Mesenchymal stem cell (in vitro differentiated cells and primary cell): ENCODE results near the gene CACNA2D3.

Source experiments
- DNase-seq: peaks from one replicate; pipeline ENCODE4 v3.0.0-alpha.2; 2013
- H2AFZ ChIP-seq: one replicate; pipeline ENCODE4 v1.6.1; 2013; ENCODE audit warnings: low read depth, mild to moderate bottlenecking, control low read depth, inconsistent platforms, low read length, moderate library complexity
- H2AK5ac ChIP-seq: 2 replicates; pipeline ENCODE4 v1.6.1; 2013; ENCODE audit warnings: low read length, moderate library complexity, mild to moderate bottlenecking, inconsistent platforms; ENCODE audit not compliant: severe bottlenecking
- H2BK120ac ChIP-seq: one replicate; pipeline ENCODE4 v1.6.1; 2013; ENCODE audit warnings: low read depth, mild to moderate bottlenecking, inconsistent platforms, low read length, moderate library complexity
- H2BK12ac ChIP-seq, 2 experiments: one replicate each; pipeline ENCODE4 v1.6.1; 2013; ENCODE audit warnings: inconsistent platforms in 2 of 2, low read length in 2 of 2, mild to moderate bottlenecking in 2 of 2, moderate library complexity in 2 of 2, control low read depth in 1 of 2
- H2BK15ac ChIP-seq: one replicate; pipeline ENCODE4 v1.6.1; 2013; ENCODE audit warnings: mild to moderate bottlenecking, low read depth, inconsistent platforms; ENCODE audit not compliant: poor library complexity, severe bottlenecking
- H2BK5ac ChIP-seq: 2 replicates; pipeline ENCODE4 v1.6.1; 2013; ENCODE audit warnings: low read depth, mild to moderate bottlenecking, low read length, control low read depth, inconsistent platforms; ENCODE audit not compliant: poor library complexity, severe bottlenecking
- H3K14ac ChIP-seq, 2 experiments: one replicate each; pipeline ENCODE4 v1.6.1; 2013; ENCODE audit warnings: inconsistent platforms in 2 of 2, low read length in 2 of 2, control low read depth in 1 of 2, mild to moderate bottlenecking in 1 of 2, moderate library complexity in 1 of 2
- H3K18ac ChIP-seq, 2 experiments: one replicate each; pipeline ENCODE4 v1.6.1; 2013; ENCODE audit warnings: inconsistent platforms in 2 of 2, low read length in 2 of 2, control low read depth in 1 of 2, low read depth in 1 of 2, mild to moderate bottlenecking in 1 of 2
- H3K23ac ChIP-seq, 2 experiments: one replicate each; pipeline ENCODE4 v1.6.1; 2013; ENCODE audit warnings: inconsistent platforms in 2 of 2, low read length in 2 of 2, mild to moderate bottlenecking in 2 of 2, moderate library complexity in 2 of 2, control low read depth in 1 of 2
- H3K27ac ChIP-seq: 2 replicates; pipeline ENCODE4 v1.5.1; 2013; ENCODE audit warnings: mild to moderate bottlenecking, moderate library complexity, low read length, control low read depth, inconsistent platforms; ENCODE audit not compliant: poor library complexity, severe bottlenecking
- H3K27me3 ChIP-seq, 2 experiments: 2 replicates each; pipeline versions ENCODE4 v1.6.1 to v1.7.0; 2013; ENCODE audit warnings: low read length in 2 of 2, mild to moderate bottlenecking in 2 of 2, moderate library complexity in 2 of 2, control low read depth in 1 of 2, inconsistent platforms in 1 of 2; ENCODE audit not compliant: control insufficient read depth in 1 of 2, insufficient read depth in 1 of 2
- H3K36me3 ChIP-seq, 2 experiments: 2 replicates each; pipeline versions ENCODE4 v1.6.1 to v1.7.0; 2013; ENCODE audit warnings: low read length in 2 of 2, control low read depth in 1 of 2, inconsistent platforms in 1 of 2, low read depth in 1 of 2, mild to moderate bottlenecking in 1 of 2; ENCODE audit not compliant: insufficient read depth in 2 of 2, control insufficient read depth in 1 of 2
- H3K4ac ChIP-seq, 2 experiments: one replicate each; pipeline ENCODE4 v1.6.1; 2013; ENCODE audit warnings: inconsistent platforms in 2 of 2, low read length in 2 of 2, mild to moderate bottlenecking in 2 of 2, moderate library complexity in 2 of 2, control low read depth in 1 of 2, low read depth in 1 of 2
- H3K4me1 ChIP-seq: 2 replicates; pipeline ENCODE4 v1.6.1; 2013; ENCODE audit warnings: low read depth, low read length, control low read depth; ENCODE audit not compliant: control insufficient read depth, insufficient read depth
- H3K4me2 ChIP-seq: 2 replicates; pipeline ENCODE4 v1.6.1; 2013; ENCODE audit warnings: low read length, mild to moderate bottlenecking, inconsistent platforms; ENCODE audit not compliant: poor library complexity, severe bottlenecking
- H3K4me3 ChIP-seq, 2 experiments: 2 replicates each; pipeline versions ENCODE4 v1.5.1 to v1.7.0; 2013; ENCODE audit warnings: low read length in 2 of 2, mild to moderate bottlenecking in 2 of 2, control low read depth in 1 of 2, low read depth in 1 of 2; ENCODE audit not compliant: insufficient read depth in 1 of 2
- H3K79me1 ChIP-seq: replicated peaks from 2 replicates; pipeline ENCODE4 v1.6.1; 2013; ENCODE audit warnings: mild to moderate bottlenecking, control low read depth, low read length, inconsistent platforms; ENCODE audit not compliant: poor library complexity, severe bottlenecking
- H3K9ac ChIP-seq: 2 replicates; pipeline ENCODE4 v1.7.0; 2013; ENCODE audit warnings: mild to moderate bottlenecking, low read length, moderate library complexity
- H3K9me3 ChIP-seq: 2 replicates; pipeline ENCODE4 v1.7.0; 2013; ENCODE audit warnings: mild to moderate bottlenecking, low read length; ENCODE audit not compliant: control insufficient read depth
- H4K8ac ChIP-seq: one replicate; pipeline ENCODE4 v1.6.1; 2013; ENCODE audit warnings: inconsistent platforms, mild to moderate bottlenecking, low read length, moderate library complexity
- H4K91ac ChIP-seq: one replicate; pipeline ENCODE4 v1.6.1; 2013; ENCODE audit warnings: mild to moderate bottlenecking, low read length, inconsistent platforms
- WGBS: methylation state at CpG from one replicate; pipeline ENCODE4 v1.1.7; 2013; ENCODE audit warnings: mixed read lengths; 5-methylcytosine and 5-hydroxymethylcytosine counted together

CACNA2D3 gene

DNA sequence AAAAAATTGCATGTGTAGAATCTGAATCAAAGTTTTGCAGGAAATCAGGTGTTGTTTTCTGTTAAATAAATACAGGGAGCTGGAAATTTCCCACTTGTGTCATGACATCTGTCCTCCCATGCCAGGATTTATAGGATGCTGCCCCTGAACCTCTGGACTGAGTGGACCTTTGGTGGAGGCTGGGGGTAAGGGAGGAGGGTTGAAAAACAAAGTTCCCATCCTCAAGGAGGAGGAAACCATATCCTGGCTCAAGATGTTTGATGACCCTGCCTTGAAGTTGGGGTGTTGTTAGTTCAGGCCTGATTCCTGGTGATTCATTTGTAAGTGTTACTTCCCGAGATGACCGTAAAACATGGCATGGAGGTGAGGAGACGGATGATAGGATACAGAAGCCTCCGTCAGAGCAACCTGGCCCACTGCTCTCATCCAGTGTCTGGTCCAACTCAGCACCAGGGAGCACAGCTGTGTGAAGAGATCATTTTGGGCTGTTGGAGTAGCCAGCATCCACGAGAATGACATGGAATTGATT, 223.6 kb downstream of the CACNA2D3 start:
- H2BK120ac ChIP-seq, result no peak overlapping the region
- no peak overlapping the region for H3K23ac ChIP-seq
- no peak overlapping the region for H2AFZ ChIP-seq
- no peaks in the 10 kb centered on the region for H3K36me3 ChIP-seq
- DNase-seq, result no peak
- no peak overlapping the region for H2BK5ac ChIP-seq
- H3K27me3 ChIP-seq, result peaks cover 0 to 14% of the 10 kb centered on the region in 2 experiments
- H3K4me1 ChIP-seq, result no peaks in the 10 kb centered on the region
- H2AK5ac ChIP-seq, result no peak overlapping the region
- H3K27ac ChIP-seq, result no peak overlapping the region
- no peak overlapping the region for H4K8ac ChIP-seq
- H2BK15ac ChIP-seq, result no peak overlapping the region
- WGBS, result 55% methylated on average over 4 of the region's 5 CpGs
- H2BK12ac ChIP-seq, result no peak overlapping the region
- H3K9ac ChIP-seq, result no peak overlapping the region
- no peak overlapping the region for H3K18ac ChIP-seq
- H3K14ac ChIP-seq, result no peak overlapping the region
- no peak overlapping the region for H3K4ac ChIP-seq
- H3K4me3 ChIP-seq, result no peak overlapping the region
- H3K79me1 ChIP-seq, result no peaks in the 10 kb centered on the region
- H4K91ac ChIP-seq, result no peak overlapping the region
- H3K9me3 ChIP-seq, result no peaks in the 10 kb centered on the region
- no peak overlapping the region for H3K4me2 ChIP-seq

DNA sequence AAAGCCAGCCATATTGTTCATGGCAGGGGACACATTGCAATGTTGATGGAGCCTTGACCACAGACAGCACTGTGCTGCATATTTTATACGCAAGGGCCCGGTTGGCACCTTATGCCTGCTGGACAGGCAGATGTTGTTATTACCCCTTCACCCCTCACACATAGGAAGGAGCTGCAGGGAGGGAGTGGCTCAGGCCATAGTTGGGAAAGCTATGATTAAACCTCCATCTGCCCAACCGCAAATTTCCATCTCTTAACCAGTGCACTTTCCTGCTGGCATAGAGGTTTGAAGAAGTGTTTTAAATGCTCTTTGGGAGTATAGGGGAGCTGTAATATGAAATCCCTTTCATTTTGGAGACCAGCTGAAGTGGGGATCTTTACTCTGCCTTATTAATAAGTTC, 224.7 kb downstream of the CACNA2D3 start:
- 100% methylated on average over 3 of the region's 3 CpGs for WGBS
- Histone ChIP-seq H3K4me2 (no peak overlapping the region), H3K4me3 (no peak overlapping the region), H3K27me3 (peaks cover 0 to 10% of the 10 kb centered on the region in 2 experiments), H2BK5ac (no peak overlapping the region), H3K36me3 (no peaks in the 10 kb centered on the region), H3K14ac (no peak overlapping the region), H2AK5ac (no peak overlapping the region), H4K91ac (no peak overlapping the region), H3K4me1 (no peaks in the 10 kb centered on the region), H4K8ac (no peak overlapping the region), H2AFZ (no peak overlapping the region), H2BK12ac (no peak overlapping the region), H3K23ac (no peak overlapping the region), H3K18ac (no peak overlapping the region), H3K9ac (no peak overlapping the region), H2BK120ac (no peak overlapping the region), H3K79me1 (no peaks in the 10 kb centered on the region), H3K9me3 (no peaks in the 10 kb centered on the region), H3K27ac (no peak overlapping the region), H2BK15ac (no peak overlapping the region), H3K4ac (no peak overlapping the region)
- DNase-seq, result no peak

DNA sequence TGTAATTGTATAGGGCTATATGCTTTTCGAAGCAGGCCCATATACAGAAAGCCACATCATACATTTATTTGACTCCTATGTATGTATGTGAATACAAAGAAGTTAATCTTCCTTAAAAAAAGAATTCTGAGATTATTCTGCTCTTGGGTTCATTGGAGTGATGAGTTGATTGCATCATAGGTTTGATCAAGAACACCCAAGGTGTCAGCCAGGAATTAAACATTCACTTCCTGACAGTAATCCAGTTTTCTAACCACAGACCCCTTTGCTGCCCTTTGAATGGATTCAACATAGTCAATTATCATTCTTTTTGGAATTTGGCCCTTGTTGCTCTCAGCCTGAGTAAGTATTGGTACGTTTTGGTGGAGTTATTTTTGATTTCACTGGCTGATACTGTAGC, 225.6 kb downstream of the CACNA2D3 start:
- H3K18ac ChIP-seq, result no peak overlapping the region
- no peak overlapping the region for H3K9ac ChIP-seq
- H2BK120ac ChIP-seq, result no peak overlapping the region
- no CpG with 5 or more reads among the region's 2 CpGs for WGBS
- DNase-seq, result no peak
- no peaks in the 10 kb centered on the region for H3K9me3 ChIP-seq
- H3K27ac ChIP-seq, result no peak overlapping the region
- H3K4ac ChIP-seq, result no peak overlapping the region
- H3K23ac ChIP-seq, result no peak overlapping the region
- H3K4me1 ChIP-seq, result no peaks in the 10 kb centered on the region
- no peak overlapping the region for H3K4me2 ChIP-seq
- no peaks in the 10 kb centered on the region for H3K36me3 ChIP-seq
- H3K4me3 ChIP-seq, result no peak overlapping the region
- H2AK5ac ChIP-seq, result no peak overlapping the region
- no peak overlapping the region for H2BK15ac ChIP-seq
- H3K14ac ChIP-seq, result no peak overlapping the region
- H2AFZ ChIP-seq, result no peak overlapping the region
- H4K91ac ChIP-seq, result no peak overlapping the region
- no peak overlapping the region for H2BK12ac ChIP-seq
- no peak overlapping the region for H2BK5ac ChIP-seq
- peaks cover 0 to 10% of the 10 kb centered on the region in 2 experiments for H3K27me3 ChIP-seq
- no peaks in the 10 kb centered on the region for H3K79me1 ChIP-seq
- no peak overlapping the region for H4K8ac ChIP-seq

DNA sequence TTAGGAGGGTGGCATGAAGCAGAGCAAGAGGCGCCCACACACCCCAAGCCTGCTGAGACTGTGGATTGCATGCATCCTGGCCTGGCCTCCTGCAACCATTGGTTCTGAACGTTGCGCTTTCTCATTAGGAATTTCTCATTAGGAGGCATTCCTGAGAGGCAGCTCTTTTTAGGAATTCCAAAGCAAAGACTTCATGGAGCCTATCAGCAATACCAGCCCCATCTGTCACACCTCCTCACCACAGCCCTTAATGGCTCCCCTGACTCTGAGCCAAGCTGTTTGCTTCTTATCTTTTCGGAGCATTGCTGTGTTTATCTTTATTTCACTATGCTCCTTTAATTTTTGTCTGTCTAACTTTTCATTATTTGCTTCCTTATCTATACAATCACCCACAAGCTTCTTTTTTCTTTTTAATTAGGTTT, 226.9 kb downstream of the CACNA2D3 start:
- no peak overlapping the region for H3K9ac ChIP-seq
- H3K4me2 ChIP-seq, result no peak overlapping the region
- no peak overlapping the region for H3K23ac ChIP-seq
- no peak overlapping the region for H3K4me3 ChIP-seq
- H2AFZ ChIP-seq, result no peak overlapping the region
- no peaks in the 10 kb centered on the region for H3K4me1 ChIP-seq
- 31% methylated on average over 4 of the region's 4 CpGs for WGBS
- H3K79me1 ChIP-seq, result no peaks in the 10 kb centered on the region
- H3K27me3 ChIP-seq, result peaks cover 0 to 7% of the 10 kb centered on the region in 2 experiments
- H3K27ac ChIP-seq, result no peak overlapping the region
- no peak overlapping the region for H3K18ac ChIP-seq
- no peak overlapping the region for H2BK5ac ChIP-seq
- H2AK5ac ChIP-seq, result no peak overlapping the region
- H2BK15ac ChIP-seq, result no peak overlapping the region
- no peak overlapping the region for H2BK12ac ChIP-seq
- no peak overlapping the region for H3K4ac ChIP-seq
- no peaks in the 10 kb centered on the region for H3K9me3 ChIP-seq
- no peak overlapping the region for H2BK120ac ChIP-seq
- no peak overlapping the region for H4K91ac ChIP-seq
- no peak for DNase-seq
- H4K8ac ChIP-seq, result no peak overlapping the region
- H3K14ac ChIP-seq, result no peak overlapping the region
- no peaks in the 10 kb centered on the region for H3K36me3 ChIP-seq
